KOPT-K1 (cell line): Measurements from ENCODE around the gene ZIC2.

Experiments
- H3K27ac ChIP-seq: fragments of 200-600 bp; sonication (generic); 2 replicates; pipeline ENCODE4 v1.5.1; 2016; ENCODE audit warnings: antibody characterized with exemption, mild to moderate bottlenecking, low read depth, low read length; ENCODE audit not compliant: poor library complexity, severe bottlenecking
- H3K36me3 ChIP-seq: fragments of 200-600 bp; sonication (generic); 2 replicates; pipeline ENCODE4 v1.5.1; 2017; ENCODE audit warnings: antibody characterized with exemption, mild to moderate bottlenecking, low read length, moderate library complexity; ENCODE audit not compliant: insufficient read depth
- H3K9me3 ChIP-seq: fragments of 200-600 bp; sonication (generic); 2 replicates; pipeline ENCODE4 v1.5.1; 2017; ENCODE audit warnings: antibody characterized with exemption, low read length, mild to moderate bottlenecking; ENCODE audit not compliant: insufficient read depth, poor library complexity, severe bottlenecking

Gene ZIC2

DNA sequence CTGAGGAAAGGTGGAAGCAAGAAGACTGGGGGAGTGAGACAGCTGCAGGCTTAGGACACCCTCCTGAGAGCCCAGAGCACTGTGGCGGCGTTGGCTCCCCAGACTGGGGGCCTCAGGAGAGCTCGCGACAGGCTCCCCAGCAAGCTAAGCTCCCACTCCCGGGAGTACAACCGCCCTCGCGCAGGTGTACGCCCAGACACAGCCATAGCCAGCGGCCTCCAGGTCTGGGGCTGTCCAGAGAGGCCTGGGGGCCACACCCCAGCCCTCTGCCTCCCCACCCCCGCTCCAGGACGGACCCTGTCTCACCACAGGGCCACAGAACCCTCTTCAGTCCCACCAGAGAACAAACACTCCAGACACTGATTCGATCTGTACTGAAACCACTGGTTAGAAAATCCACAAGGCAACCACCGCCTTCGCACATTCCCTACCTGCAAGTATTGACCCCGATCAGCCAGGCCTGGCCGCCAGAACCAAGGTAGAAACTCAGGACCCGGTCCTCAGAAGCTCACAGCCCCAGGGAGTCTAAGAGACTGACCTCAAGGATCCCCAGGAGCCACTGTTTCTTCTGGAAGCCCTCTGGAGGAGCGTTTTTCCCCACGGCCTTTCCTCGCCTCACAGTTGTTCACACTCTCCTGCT, 26.4 kb upstream of the ZIC2 start:
- peaks cover 7% of the 10 kb centered on the region for H3K9me3 ChIP-seq
- no peak overlapping the region for H3K27ac ChIP-seq
- no peaks in the 10 kb centered on the region for H3K36me3 ChIP-seq

DNA sequence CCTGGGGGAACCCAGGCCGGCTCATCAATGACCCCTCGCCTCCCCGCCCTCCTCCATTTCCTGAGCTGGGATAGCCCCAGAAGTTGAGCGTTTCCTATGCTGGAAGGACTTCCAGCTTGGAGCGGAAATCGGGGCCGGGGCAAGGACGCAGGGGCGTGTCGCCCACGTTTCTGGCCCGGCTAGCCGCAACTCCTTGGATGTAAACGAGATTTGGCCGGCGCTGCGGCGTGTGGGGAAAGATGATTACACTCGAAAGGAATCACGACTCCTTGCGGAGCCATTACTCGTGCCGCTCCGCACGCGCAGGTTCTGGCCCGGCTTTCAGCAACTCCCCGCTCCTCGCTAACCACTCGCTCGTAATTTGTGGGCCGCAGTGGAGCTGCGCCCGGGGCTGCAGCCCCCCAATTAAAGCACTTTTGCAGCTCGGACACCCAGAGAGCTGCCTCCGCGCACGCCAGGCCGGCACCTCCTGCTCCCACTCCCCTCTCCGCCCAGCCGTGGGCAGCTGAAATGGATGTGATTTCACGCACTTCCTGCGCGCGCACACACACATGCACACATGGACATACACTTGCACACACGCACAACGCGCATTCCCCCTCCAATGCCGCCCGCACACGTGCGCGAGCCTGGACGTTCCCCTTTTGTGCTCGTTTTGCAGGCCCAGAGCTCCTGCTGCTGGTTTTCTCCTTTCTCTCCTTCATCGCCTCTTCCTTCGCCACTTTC, 25.7 kb upstream of the ZIC2 start:
- H3K27ac ChIP-seq, result no peak overlapping the region
- peaks cover 7% of the 10 kb centered on the region for H3K9me3 ChIP-seq
- H3K36me3 ChIP-seq, result no peaks in the 10 kb centered on the region

GRCh38 chr13:99956473-99957349, 24.9 kb upstream of the ZIC2 start:
- H3K27ac ChIP-seq, result no peak overlapping the region
- H3K36me3 ChIP-seq, result no peaks in the 10 kb centered on the region

DNA sequence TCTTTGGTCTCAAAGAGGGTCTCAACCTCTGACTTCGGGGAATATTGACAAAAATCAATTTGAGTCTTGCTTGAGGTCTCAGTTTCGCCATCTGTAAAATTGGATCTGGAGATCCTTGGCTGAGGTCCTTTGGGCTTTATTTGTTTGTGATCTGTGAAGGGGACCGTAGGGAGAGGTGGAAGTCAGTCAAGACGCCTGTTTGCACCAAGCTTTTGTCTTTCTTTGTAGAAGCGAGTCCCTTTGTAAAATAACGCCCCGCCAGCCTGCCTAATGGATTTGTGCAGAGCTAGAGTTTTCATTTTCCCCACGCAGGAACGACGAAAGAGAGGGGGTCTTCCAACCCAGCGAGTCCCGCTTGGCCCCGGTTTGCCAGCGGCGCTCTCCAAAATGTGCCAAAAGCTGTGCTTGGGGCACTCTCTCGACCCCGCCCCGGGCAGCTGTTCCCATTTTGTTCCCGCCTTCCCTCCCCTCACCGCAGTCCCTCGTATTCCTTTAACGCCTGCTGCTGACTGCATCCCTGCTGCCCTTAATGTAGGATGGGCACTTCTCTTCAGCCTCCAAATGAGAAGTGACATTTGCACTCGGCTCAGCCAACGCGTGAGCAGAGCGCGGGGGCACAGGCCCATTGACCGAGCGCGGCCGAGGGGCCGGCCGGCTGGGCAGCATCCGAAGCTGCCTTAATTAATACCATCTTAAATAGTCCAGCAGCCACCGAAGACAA, 23.0 kb upstream of the ZIC2 start:
- no peak overlapping the region for H3K27ac ChIP-seq

More at GRCh38 chr13:99956473-99957349, 24.9 kb upstream of the ZIC2 start:
- peaks cover 7% of the 10 kb centered on the region for H3K9me3 ChIP-seq

GRCh38 chr13:99959127-99959539, 22.5 kb upstream of the ZIC2 start:
- H3K27ac ChIP-seq, result no peak overlapping the region
- no peaks in the 10 kb centered on the region for H3K36me3 ChIP-seq
- H3K9me3 ChIP-seq, result peaks cover 7% of the 10 kb centered on the region

More for the DNA sequence above, 23.0 kb upstream of the ZIC2 start:
- Histone ChIP-seq H3K9me3 (peaks cover 7% of the 10 kb centered on the region), H3K36me3 (no peaks in the 10 kb centered on the region)

DNA sequence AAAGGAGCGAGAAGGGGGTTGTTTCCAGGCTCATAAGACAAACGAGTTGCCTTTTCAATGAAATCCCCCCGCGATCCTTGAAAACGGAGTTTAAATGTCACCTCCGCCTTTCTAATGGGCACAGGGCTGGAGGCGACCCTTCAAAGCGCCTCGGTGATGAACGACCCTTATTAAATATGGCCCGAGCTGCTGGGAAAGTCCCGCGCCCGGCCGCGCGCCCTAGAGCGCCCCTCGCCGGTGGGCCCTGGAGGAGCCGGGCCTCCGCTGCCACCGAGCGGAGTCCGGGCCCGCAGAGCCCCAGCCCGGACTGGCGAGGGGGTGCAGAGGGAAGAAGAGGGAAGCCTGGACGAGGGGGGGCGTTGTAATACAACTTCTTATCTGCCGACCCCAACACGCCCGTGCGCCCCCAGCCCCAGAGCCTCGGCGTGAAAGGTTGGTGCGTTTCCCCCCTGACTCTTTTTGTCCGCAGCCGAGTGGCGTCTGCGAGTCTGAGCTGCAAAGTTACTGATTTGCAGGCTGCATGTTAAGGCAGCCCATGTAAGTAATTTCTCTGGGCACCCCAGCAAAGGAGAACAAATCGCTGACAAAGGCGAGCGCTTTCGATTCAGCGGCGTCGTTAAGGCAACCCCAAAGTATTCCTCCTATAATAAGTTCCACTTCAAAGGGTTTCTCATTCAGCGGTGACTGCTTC, 21.9 kb upstream of the ZIC2 start:
- H3K36me3 ChIP-seq, result no peaks in the 10 kb centered on the region
- peaks cover 7% of the 10 kb centered on the region for H3K9me3 ChIP-seq
- H3K27ac ChIP-seq, result no peak overlapping the region

- no peaks in the 10 kb centered on the region for H3K36me3 ChIP-seq
- H3K9me3 ChIP-seq, result peaks cover 7% of the 10 kb centered on the region
- no peak overlapping the region for H3K27ac ChIP-seq
These were observed 20.8 kb upstream of the ZIC2 start for GRCh38 chr13:99960663-99961311.

DNA sequence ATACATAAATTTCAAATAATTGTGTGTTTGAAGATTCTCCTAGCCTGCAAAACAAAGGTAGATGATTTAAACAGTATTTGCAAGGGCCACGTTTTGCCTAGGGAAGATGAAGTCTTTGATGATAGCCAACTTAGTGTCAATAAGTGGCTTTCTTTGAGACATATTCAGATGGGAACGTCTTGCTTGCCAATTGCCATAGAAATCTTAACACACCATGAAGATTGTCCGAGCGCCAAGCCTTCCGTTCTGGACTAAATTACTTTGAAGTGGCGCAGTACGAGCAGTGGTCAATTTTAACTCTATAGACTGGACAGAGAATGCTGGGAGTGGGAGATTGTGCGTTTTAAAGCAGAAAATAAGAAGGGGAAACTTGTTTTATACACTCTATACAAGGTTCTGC, 19.9 kb upstream of the ZIC2 start:
- Histone ChIP-seq H3K9me3 (peaks cover 7% of the 10 kb centered on the region), H3K36me3 (no peaks in the 10 kb centered on the region), H3K27ac (no peak overlapping the region)

GRCh38 chr13:99962242-99962641, 19.3 kb upstream of the ZIC2 start:
- Histone ChIP-seq H3K9me3 (peaks cover 7% of the 10 kb centered on the region), H3K27ac (no peak overlapping the region), H3K36me3 (no peaks in the 10 kb centered on the region)

- no peak overlapping the region for H3K27ac ChIP-seq
- peaks cover 5% of the 10 kb centered on the region for H3K9me3 ChIP-seq
- no peaks in the 10 kb centered on the region for H3K36me3 ChIP-seq
These were observed 17.7 kb upstream of the ZIC2 start for GRCh38 chr13:99963816-99964339.

DNA sequence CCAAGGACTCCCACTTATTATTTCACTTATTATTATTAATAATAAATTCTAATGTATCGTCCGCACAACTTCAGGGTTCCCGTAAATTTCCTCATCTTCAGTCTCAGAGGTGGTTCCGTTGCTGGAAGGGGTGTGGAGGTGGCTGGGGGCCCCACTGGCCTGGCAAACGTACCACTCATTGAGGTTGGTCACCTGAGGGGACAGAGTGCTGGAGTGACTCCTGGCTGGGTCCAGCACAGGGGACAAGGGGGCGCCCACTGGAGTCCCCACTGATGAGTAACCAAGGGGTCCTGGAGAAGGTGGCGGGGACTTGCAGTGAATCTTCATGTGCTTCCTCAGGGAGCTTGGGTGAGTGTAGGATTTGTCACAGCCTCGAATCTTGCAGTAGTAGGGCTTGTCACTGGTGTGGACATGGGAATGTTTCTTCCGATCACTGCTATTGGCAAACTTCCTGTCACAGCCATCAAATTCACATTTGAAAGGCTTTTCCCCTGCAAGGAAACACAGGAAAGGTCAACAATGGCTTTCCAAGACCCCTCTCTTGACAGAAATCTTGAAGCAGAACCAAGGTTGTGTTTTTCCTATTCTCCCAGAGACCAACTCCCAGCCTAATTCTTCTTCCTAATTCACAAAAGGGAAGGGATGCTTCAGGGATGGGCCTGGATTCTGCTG, 16.1 kb upstream of the ZIC2 start:
- no peak overlapping the region for H3K27ac ChIP-seq
- H3K36me3 ChIP-seq, result no peaks in the 10 kb centered on the region
- H3K9me3 ChIP-seq, result peaks cover 11% of the 10 kb centered on the region

GRCh38 chr13:99966064-99966805, 15.3 kb upstream of the ZIC2 start:
- Histone ChIP-seq H3K36me3 (no peaks in the 10 kb centered on the region), H3K9me3 (peaks cover 12% of the 10 kb centered on the region), H3K27ac (no peak overlapping the region)

DNA sequence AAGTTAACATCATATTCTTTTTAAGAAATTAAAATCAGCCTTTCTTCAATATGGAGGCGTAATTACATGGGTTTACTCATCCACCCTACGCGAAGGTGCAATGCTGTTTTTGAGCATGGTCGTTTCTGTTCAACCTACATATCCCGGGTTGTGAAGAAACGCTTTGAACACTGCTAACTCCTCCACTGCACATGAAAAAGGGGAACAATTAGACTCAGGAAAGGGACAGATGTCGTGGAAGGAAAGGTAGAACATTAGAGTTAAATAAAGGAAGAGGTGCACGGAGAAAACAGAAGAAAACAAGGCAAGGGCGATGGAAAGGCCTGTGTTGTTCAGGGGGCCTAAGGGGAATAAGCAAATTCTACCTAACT, 14.1 kb upstream of the ZIC2 start:
- Histone ChIP-seq H3K9me3 (peaks cover 25% of the 10 kb centered on the region), H3K27ac (no peak overlapping the region), H3K36me3 (no peaks in the 10 kb centered on the region)
